HG02642 (cell line): ENCODE data around the gene DNPH1.

Source experiments
- ATAC-seq: cut with Tn5 transposase; IDR thresholded peaks from one replicate; pipeline ENCODE4 v1.9.1; 2021; ENCODE audit warnings: mild to moderate bottlenecking; ENCODE audit not compliant: unreplicated experiment, poor library complexity

Gene DNPH1

DNA sequence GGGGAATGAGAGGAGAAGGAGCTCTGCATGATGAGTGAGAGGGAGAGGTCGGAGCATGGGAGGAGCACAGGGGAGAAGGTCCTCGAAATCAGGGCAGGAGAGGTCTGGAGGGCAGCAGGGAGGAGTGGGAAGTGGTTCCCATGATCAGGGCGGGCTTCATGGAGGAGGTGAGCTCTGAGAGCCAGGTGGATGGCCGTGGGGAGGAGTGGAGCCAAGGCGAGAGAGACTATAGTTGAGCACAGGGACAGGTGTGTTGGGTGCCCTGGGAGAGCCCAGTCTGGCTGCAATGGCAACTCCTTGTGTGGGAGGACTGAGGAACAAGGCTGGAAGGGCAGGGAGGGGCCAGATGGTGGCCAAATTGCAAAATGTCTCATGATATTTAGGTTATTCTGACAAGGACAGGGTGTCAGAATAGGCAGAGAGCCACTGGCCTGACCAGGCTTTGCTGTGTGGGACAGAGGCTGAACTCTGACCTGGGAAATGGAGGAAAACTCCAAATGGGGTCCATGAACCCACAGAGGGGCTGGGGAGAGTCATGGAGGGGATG is 35.4 kb upstream of the DNPH1 start:
- ATAC-seq: no peak

DNA sequence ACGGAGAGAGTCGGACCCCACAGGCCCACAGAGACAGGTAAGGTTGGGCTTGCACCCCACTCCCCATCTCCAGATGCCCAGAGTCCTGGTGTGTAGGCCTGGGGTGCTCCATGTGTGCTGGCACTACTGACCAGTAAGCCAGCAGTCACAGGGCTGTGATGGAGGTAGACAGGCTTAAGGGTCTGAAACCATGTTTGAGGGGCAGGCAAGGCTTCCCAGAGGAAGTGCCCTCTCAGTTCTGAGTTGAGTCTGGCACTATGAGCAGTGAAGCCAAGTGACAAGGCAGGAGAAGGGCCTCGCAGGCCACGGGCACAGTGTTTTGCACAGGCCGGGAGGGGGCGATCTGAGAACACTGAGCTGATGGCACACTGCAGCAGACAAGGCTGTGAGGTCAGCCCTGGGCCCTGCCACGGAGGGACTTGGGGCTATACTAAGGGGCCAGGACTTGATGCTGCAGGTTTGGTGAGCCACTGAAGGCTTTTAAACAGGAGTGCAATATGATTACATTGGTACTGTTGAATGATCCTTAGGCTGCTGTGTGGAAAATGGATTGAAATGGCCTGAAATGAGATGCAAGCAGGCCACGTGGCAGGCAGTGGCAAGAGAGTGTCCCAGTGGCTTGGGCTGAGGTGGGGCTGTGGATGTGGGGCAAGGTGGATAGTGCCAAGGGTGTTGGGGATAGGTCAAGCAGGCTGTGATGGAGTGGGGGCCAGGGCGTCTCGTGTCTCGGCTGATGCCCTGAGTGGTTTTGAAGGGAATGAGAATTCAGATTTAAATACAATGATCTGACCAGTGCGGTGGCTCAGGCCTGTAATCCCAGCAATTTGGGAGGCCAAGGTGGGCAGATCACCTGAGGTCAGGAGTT is 34.3 kb upstream of the DNPH1 start:
- ATAC-seq: peak; percentile 74

- no peak for ATAC-seq
Measured at GRCh38 chr6:43262780-43263313, 33.6 kb upstream of the DNPH1 start.

DNA sequence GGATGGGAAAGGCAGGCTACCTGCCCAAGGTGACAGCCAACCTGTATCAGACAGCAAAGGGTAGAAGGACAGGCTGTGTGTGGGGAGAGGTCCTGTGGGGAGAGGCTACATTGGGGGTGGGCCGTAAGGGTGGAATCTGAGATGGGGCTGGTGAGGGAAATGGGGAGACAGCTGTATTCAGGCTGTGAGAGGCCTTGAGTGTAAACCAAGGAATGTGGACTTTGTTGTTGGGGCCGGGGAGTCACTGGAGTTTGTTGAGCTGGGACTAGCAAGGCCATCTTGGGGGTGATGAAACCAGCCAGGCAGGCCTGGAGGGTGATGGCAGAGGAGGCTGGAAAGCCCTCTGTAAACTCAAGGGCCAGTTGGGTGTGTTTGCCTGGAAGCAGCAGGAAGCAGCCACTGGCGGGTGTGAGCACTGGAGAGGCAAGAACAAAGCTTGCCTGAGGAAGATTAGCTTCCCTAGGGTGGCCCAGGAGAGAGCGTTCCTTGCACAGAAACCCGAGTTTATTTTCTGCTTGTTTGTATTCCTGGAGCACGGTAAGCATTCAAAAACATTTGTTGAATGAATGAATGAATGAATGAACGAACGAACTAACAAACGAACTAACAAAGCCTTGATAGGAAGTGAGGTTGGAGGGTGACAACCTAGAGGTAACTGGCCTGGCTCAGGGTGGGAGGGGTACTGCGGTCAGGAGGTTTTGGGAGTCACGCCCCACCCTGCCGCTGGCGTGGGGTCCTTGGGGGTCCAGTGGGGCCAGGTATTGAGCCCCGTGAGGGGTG is 32.9 kb upstream of the DNPH1 start:
- ATAC-seq: no peak

GRCh38 chr6:43261198-43261597 is 31.9 kb upstream of the DNPH1 start:
- ATAC-seq: no peak

DNA sequence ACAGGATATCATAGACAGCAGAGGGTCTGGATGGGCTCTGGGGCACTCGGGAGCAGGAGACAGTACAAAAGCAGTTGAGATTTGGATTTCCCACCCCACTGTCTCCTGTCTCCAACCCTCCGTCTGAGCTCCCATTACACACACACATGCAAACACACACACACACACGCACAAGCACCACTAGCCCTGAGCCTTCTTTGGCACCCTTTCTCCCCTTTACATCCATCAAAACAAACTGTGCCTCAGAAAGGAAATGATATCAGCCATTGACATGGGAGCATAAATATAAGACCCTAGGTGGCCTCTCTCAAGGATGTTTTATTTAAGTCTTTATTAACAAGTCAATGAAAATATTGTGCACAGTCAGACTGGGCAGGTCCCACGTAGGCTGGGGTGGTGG is 31.5 kb upstream of the DNPH1 start:
- no peak for ATAC-seq

DNA sequence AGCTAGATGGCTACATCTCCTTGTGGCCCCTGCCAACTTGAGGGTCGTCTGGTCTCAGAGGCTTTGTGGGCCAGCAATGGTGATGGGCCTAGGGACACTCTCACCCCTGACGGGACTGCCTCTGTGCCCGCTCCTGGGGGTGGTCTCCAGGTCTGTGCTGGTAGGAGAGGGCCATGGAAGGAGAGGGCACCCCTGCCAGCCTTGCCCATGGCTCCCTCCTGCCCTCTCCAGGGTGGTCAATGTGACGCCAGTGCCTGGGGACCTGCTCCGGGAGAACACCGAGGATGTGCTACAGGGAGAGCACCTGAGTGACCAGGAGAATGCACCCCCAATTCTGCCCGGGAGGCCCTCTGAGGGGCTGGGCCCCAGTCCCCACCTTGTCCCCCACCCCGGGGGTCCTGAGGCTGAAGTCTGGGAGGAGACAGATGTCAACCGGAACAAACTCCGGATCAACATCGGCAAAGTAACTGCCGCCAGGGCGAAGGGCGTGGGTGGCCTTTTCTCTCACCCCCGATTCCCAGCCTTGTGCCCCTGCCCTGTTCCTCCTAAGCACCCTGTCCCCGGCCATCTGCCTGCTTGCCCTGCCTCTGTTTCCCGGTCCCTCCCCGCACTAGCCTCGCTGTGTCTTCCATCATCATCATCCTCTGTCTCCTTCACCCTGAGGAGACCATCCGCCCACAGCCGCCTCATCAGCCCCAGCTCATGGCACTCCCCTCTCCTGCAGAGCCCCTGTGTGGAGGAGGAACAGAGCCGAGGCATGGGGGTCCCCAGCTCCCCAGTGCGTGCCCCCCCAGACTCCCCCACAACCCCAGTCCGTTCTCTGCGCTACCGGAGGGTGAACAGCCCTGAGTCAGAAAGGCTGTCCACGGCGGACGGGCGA is 29.8 kb upstream of the DNPH1 start:
- ATAC-seq: no peak

- no peak for ATAC-seq
Measured at GRCh38 chr6:43258180-43258579, 28.9 kb upstream of the DNPH1 start.

- ATAC-seq: no peak
Measured at GRCh38 chr6:43257367-43258145, 28.3 kb upstream of the DNPH1 start.

GRCh38 chr6:43256670-43257366 is 27.5 kb upstream of the DNPH1 start:
- no peak for ATAC-seq

DNA sequence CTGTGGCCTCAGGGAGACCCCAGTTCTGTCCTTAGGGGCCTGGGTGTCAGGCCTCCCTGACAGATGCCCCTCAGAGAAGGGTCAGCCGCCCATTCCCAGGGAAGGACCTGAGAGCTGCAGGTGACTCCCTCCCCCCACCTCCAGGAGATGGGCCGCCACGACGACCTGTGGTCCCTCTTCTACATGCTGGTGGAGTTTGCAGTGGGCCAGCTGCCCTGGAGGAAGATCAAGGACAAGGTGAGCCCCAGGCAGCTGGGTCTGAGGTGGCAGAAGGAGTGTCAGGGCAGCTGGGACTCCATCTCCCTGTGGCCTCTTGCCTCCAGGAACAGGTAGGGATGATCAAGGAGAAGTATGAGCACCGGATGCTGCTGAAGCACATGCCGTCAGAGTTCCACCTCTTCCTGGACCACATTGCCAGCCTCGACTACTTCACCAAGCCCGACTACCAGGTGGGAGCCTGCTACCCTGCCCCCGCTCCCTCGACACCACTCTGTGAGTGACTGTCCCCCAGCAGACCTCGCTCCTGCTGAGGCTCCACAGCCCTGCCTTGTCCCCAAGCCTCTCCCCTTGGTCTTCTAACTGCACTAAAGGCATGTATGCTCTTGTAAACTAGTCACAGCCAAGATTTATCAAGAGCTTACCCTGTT is 26.2 kb upstream of the DNPH1 start:
- no peak for ATAC-seq

DNA sequence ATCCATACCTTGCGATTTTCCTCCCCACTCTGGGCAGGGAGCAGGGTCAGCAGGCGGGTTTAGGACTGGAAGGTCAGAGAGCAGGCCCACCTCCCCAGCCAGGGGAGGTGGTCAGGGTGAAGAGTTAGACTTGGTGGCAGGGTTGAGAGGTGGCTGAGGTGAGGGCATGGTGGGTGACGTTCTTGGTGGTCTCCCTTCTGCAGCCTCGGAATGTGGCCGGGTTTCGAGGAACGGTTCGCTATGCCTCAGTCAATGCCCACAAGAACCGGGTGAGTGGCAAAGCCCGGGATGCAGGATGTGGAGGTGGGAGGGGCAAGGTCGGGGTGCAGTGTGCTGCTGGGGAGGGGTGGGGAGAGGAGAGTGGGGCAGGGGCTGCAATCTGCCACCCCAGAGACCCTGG is 25.6 kb upstream of the DNPH1 start:
- no peak for ATAC-seq

GRCh38 chr6:43254138-43254817 is 25.0 kb upstream of the DNPH1 start:
- no peak for ATAC-seq

- ATAC-seq: no peak
Measured at GRCh38 chr6:43253401-43253800, 24.1 kb upstream of the DNPH1 start.

- no peak for ATAC-seq
Measured at GRCh38 chr6:43250992-43251373, 21.7 kb upstream of the DNPH1 start.

GRCh38 chr6:43248791-43249190 is 19.5 kb upstream of the DNPH1 start:
- ATAC-seq: no peak

GRCh38 chr6:43248101-43248500 is 18.8 kb upstream of the DNPH1 start:
- ATAC-seq: no peak
